Stromal cell of bone marrow (primary cell): ENCODE results near the gene PRX.
"Not testable (repeated sequence)": the region's sequence is repeated elsewhere in the genome, so short reads cannot be mapped to it uniquely, and the experiment has no call there.

Source experiments
- DNase-seq: peaks from one replicate; pipeline ENCODE4 v3.0.0-alpha.2; 2012; ENCODE audit warnings: low read depth

Gene PRX, protein sequence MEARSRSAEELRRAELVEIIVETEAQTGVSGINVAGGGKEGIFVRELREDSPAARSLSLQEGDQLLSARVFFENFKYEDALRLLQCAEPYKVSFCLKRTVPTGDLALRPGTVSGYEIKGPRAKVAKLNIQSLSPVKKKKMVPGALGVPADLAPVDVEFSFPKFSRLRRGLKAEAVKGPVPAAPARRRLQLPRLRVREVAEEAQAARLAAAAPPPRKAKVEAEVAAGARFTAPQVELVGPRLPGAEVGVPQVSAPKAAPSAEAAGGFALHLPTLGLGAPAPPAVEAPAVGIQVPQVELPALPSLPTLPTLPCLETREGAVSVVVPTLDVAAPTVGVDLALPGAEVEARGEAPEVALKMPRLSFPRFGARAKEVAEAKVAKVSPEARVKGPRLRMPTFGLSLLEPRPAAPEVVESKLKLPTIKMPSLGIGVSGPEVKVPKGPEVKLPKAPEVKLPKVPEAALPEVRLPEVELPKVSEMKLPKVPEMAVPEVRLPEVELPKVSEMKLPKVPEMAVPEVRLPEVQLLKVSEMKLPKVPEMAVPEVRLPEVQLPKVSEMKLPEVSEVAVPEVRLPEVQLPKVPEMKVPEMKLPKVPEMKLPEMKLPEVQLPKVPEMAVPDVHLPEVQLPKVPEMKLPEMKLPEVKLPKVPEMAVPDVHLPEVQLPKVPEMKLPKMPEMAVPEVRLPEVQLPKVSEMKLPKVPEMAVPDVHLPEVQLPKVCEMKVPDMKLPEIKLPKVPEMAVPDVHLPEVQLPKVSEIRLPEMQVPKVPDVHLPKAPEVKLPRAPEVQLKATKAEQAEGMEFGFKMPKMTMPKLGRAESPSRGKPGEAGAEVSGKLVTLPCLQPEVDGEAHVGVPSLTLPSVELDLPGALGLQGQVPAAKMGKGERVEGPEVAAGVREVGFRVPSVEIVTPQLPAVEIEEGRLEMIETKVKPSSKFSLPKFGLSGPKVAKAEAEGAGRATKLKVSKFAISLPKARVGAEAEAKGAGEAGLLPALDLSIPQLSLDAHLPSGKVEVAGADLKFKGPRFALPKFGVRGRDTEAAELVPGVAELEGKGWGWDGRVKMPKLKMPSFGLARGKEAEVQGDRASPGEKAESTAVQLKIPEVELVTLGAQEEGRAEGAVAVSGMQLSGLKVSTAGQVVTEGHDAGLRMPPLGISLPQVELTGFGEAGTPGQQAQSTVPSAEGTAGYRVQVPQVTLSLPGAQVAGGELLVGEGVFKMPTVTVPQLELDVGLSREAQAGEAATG (N-terminal part only)

DNA sequence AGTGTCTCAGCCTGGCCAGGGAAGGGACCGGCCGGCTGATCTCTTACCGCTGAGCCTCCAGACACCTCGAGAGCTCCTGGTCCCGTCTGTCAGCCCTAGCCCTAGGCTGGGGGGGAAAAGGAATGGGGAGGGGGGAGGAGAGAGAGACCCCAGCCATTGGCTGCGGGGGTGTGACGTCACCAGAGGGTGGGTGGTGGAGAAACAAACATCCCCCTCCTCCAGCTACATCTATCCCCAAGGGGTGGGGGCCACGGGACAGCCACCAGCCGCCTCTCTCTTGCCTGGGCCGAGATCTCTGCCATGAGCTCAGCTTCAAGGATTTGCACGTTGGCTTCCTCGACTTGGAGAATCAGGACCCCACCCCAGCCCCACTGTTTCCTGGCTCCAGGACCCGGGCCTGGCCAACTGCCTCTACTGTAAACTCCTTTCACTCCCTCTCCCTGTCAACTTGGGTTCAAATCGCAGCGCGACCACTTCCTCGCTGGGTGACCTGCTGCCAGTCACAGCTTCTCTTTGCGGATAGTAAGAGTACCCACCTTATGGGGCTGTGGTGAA is at the start of gene PRX:
Gene PRX, minus strand, starts transcription at position 88 of the 555 bp plus-strand sequence. CDS start 5,446 bp downstream, outside the sequence.
- DNase-seq = no peak

DNA sequence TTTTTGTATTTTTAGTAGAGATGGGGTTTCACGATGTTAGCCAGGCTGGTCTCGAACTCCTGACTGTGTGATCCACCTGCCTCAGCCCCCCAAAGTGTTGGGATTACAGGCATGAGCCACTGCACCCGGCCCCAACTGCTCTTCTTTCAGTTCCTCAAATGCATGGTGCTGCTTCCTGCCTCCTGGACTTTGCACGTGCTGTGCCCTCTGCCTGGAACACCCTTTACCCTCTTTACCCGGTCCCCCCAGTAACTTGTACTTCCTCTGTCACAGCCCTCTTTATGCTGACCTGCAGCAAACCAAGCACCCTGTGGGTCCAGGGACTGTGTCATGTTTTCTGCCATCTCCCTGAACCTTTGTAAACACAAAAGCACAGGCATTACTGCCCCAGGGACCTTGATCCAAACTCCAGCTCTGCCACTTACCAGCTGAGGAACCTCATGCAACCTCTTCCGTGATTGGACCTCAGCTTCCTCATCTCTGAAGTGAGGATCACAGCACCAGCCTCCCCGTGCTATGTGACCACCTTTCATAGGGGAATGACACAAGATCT is 48.6 kb upstream of the PRX start:
- no peak for DNase-seq

DNA sequence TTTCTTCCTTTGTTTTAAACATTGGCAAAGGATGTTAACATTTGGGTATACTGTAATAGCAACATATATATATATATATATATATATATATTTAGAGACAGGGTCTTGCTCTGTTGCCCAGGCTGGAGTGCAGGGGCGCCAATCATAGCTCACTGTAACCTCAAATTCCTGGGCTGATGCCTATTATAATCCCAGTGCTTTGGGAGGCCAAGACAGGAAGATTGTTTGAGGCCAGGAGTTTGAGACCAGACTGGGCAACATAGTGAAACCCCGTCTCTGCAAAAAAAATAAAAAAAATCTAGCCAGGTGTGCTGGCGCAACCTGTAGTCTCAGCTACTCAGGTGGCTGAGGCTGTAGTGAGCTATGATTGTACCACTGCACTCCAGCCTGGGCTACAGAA is 47.0 kb upstream of the PRX start:
- DNase-seq = no peak

DNA sequence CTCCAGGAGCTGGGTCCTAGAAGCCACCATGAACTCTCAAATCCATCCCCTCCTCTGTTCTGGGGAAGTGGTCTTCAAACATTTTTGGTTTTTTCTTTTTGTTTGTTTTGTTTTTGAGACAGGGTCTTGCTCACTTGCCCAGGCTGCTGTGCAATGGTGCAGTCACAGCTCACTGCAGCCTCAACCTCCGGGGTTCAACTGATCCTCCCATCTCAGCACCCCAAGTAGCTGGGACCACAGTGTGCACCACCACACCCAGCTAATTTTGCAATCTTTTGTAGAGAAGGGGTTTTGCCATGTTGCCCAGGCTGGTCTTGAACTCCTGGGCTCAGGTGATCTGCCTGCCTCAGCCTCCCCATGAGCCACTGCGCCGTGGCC is 45.4 kb upstream of the PRX start:
- DNase-seq = no peak

DNA sequence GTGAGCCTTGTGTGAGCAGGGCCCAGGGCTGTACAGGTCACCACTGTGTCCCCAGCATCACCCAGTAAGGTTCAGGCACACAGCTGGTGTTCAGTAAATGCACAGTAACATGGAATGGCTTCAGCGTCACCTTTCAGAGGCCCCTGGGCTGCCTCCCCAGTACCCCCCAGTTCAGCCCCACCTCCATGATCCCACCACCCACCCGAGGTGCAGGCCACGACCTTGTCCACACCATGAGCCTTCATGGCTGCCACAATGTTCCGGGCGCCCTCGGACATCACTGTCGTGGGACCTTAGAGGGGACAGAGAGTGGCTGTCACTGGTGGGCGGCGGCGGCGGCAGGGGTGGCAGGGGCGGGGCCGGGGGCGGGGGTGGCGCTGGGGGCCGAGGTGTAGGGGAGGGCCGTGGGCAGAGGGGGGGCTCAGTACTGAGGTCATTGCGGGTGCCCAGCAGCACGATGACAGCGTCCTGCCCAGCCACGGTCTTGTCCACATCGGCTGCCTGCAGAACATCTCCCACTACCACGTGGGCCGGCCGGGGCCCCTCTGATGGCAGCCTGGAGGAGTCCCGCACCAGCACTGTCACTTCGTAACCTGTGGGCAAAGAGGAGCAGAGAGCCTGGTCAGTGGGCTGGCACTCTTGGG is 44.9 kb upstream of the PRX start:
- no peak for DNase-seq

DNA sequence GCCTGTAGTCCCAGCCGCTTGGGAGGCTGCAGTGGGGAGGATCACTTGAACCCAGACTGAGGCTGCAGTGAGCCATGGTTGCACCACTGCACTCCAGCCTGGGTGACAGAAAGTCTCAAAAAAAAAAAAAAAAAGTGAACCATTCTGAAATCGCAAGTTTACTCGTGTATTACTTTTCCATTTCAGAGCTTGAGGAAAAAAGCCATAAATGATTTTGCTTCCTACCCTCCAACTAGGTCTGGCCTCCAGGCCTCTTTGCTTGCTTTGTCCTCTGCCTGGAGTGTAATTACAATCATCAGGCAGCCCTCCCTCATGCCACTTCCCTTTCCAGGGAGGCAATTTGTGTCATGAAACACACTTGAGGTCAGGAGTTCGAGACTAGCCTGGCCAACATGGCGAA is 43.9 kb upstream of the PRX start:
- DNase-seq = no peak

DNA sequence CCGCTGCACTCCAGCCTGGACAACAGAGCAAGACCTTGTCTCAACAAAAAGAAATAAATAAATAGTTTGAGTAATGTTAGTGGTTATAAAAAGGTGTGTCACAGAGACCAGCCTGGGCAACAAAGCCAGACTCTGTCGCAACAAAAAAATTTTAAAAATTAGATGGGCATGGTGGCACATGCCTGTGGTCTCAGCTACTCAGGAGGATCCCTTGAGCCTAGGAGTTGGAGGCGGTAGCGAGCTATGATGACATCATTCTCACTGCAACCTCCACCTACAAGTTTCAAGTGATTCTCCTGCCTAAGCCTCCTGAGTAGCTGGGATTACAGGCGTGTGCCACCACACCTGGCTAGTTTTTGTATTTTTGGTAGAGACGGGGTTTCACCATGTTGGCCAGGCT is 40.8 kb upstream of the PRX start:
- DNase-seq = not testable (repeated sequence)

DNA sequence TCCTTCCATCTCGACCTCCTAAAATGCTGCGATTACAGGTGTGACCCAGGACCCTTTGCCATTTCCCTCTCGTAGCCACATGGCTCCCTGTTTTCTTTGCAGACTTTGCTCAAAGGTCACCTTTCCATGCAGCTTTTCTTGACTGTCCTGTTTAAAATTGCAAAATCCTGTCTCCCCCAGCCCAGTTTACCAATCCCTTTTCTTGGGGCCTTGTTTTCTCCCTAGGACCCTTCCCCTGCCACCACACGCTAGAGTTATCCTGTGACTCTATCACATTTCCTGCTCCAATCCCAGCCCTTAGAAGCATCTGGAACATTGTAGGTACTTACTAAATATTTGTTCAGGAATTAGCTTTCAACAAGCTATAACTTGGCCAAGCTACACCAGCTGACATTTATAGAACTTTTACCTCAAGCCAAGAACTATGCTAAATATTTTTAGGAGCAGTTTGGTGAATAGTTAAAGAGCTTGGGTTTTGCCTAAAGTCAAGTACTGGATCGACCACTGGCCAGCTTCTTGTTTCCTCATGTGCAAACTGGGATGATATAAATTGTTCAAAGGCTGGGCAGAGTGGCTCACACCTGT is 40.1 kb upstream of the PRX start:
- no peak for DNase-seq

DNA sequence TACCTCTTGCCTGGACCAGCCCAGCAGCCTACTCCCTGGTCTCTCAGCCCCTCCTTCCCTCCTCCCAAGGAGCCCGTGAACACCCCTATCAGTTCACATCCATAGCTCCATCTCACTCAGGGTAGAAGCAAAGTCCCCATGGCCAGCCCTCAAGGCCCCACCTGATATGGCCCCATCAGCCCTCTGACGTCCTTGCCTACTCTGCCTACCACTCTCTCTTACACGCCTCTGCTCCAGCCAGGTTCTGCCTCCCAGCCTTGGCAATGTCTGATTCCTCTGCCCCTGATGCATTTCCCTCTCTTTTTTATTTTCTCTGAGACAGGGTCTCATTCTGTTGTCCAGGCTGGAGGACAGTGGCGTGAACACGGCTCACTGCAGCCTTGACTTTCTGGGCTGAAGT is 38.8 kb upstream of the PRX start:
- no peak for DNase-seq

DNA sequence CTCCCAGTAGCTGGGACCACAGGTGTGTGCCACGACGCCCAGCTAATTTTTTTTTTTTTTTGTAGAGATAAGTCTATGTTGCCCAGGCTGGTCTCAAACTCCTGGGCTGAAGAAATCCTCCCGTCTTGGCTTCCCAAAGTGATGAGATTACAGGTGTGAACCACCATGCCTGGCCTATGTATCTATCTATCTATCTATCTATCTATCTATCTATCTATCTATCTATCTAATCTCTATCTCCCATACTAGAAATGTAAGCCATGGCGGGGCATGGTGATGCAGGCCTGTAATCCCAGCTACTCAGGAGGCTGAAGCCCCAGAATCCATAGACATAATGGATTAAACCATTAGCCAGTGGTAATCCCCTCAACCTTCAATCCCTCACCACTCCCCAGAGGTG is 37.5 kb upstream of the PRX start:
- no peak for DNase-seq

DNA sequence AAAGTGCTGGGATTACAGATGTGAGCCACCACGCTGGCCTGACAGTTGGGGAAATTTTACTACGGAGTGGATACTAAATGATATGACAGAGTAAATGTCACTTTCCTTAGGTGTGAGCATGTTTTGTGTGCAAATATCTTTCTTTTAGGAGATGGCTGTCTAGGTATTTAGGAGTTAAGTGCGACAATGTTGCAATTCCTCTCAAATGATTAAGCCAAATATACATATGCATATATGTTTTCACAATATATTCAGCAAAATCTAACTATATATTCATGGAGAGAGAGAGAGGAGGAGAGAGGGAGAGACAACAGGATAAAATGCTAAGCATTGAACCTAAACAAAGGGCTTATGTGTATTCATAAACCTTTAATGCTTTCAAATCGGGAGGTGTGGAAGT is 36.3 kb upstream of the PRX start:
- no peak for DNase-seq

DNA sequence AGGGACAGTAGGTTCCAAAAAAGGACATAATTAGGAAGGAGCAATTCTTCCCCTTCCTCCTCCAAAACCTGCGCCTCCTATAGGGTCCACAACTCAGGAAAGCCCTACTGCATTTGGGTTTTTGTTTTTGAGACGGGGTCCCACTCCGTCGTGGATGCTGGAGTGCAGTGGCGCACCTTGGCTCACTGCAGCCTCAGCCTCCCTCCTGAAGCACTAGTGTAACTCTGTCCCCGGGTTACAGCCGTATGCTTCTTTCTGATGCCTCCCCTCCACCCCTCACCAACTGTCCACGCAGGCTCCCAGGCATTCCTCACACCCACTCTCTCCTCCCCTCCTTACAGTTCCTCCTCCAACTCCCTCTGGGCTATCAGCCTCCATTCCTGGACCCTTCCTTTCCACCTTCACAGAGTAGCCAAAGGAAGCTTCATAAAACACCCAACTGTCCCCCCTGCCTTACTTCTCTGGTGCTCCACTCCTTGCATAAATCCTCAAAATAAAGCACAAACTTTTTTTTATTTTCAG is 33.1 kb upstream of the PRX start:
- DNase-seq = no peak

DNA sequence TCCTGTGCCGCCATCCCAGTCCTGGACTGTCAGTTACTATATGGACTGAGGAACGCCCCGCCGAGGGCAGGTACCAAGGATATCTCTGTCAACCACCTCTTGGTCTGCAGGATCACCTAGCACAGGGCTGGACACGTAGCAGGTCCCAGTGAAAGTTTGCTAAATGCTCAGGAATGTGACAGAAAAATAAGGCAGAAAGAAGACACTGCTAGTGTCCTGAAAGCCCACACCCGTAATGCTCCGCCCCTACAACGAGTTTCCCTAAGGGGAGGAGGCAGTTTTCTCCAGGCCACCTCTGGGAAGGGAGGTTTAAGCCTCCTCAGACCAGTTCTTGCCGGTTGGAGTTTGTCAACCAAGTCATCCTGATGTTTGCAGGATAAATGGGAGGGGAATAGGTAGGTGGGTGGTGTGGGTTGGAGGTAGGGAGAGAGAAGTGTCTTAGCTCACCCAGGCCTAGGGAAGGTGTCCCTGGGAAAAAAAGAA is 32.6 kb upstream of the PRX start:
- DNase-seq = no peak

DNA sequence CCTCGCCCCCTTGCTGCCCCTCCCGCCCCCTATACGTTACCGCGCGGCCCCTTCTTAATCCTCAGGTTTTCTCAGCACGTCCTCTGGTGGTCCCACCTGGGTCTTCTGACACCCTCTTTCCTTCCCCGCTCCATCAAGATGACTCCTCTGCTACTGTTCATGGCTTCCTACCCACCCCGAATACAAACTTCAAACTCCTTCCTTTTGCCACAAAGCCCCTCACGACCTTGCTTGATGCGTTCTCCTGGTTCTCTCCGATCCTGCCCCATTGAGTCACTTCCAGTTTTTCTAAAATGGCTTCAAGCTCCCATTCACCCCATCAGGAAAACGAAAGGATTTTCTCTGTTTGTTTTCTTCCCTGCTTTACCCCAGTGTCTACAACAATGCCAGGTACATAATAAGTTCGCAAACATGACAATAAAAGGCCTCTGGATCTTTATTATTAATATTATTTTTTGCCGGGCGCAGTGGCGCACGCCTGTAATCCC is 31.7 kb upstream of the PRX start:
- DNase-seq = no peak

DNA sequence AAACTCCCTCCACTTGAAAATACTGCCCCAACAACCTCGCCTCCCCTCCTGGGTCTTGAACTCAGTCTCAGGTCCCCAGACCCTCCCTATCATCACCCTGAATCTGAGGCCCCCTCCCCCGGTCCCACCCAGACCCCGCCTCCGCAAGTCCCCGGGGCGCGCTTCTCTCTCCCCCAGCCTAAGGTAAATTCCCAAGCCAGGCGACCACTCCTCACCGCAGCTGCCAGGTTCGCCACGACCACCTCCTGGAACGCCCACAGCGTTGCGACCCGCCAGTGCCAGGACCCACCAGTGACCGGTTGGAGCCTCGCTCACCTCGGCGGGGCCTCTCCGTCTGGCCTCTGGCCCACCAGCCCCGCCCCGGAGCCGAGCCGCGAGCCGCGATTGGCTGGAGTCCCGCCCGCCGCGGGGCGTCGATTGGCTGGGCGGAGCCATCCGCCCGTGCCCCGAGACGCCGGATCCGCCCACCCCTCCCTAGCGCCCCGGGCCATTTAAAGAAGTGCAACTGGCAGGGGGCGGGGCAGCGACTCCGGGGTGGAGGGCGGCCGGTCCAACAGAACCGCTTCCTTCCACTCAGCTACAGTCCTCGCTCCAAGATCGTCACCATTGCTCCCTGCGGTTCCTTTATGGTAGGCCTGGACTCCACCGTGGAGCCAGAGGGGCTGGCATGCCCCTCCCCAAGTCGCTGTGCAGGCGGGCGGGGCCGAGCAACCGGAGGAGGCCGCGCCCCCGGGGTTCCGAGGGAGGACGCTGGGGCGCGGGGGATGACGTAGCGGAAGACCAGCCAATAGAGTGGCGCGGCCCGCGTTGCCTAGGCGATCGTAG is 31.0 kb upstream of the PRX start, which contains the start of gene SERTAD3:
Gene SERTAD3, minus strand, starts transcription at position 336 of the 825 bp plus-strand sequence. CDS start 2,255 bp downstream, outside the sequence.
- DNase-seq = peak; percentile 89

DNA sequence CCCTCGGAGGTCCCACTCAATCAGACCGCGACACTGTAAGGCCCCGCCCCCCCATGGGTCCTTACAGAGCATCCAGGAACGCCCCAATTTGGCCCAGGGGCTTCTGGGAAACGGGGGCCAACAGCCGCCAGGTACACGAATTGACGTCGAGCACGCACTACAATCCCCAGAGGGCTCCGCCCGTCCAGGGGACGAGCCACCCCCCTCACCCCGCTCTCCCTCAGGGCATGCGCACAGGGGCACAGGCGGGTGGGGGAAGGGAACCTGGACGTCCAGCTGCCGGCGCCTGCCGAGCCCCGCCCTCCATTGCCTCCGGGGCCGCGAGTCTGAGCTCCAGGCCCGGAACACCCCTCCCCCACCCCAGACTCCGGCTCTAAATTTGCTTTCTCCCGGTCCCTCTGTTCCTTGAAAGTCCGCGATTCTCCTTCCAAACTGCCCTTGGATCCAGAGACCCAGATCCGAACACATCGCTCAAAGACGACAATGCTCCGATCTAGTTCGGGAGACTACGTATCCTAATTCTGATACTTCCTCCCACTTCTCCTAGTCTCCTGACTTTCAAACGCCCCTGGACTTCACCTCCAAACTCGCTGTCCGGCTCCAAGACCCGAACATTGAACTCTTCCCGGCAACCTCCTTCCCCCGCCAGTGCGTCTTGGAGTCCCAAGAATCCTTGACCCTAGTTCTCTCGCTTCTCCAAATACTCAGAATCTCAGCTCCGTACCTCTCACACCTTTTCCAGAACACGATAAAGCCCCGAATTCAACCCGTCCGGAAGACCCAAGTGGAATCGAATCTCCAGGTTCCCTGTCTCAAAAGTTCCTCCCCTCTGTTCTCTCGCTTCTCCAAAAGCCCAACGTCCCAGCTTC is 30.2 kb upstream of the PRX start:
- peak; percentile 99 for DNase-seq

DNA sequence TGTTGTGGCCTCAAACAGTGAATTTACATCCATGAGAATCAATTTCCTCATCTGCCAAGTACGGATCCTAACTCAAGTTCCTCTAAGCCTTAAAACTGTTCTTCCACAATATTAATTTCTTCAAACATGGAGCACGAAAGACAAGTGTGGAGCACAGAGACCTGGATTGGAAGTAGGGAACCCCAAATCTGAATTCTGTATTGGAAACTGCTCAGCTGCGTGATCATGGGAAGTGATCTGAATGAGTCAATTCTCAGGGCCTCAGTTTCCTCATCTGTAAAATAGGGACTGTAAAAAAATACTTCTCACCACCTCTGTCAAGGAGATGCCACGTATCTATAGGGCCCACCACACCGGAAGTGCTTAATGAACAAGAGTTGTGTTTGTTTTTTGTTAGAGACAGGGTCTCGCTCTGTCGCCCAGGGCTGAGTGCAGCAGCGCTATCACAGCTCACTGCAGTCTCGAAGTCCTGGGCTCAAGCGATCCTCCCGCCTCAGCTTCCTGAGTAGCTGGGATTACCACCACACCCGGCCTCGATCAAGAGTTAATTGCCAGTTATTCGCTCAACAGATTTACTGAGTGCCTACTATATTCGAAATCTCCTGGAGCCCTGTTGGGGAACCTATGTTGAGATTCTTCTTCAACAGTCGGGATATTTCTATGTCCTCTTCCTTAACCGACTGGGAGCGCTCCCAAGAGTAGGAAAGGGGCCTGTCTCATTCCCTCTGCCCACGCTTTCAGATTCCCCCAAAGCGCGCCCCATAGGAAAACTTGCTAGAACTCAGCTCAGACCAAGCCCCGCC is 29.4 kb upstream of the PRX start:
- no peak for DNase-seq
